ENCODE measurements around the gene CLCA2.

- TF ChIP-seq JUNB (IDR thresholded peaks at IDR 0.05; ENCODE audit: unreplicated experiment) (no peak), EZH2 (IDR thresholded peaks at IDR 0.05; ENCODE audit: low read depth, unreplicated experiment) (no peak), REST (IDR thresholded peaks at IDR 0.05; ENCODE audit: unreplicated experiment) (no peak), CTCF (conservative IDR thresholded peaks at IDR 0.05; ENCODE audit: low read depth in 2 of 2) (no peak)
Observed at GRCh38 chr1:86375688-86376087, 48.3 kb upstream of the CLCA2 start.

Data from GM23338 (cell line).